Measurements from ENCODE around the gene GPSM1.

Gene GPSM1

GRCh38 chr9:136366826-136367225 is 39.5 kb downstream of the GPSM1 start:
- Histone ChIP-seq H2AFZ (ENCODE audit: low read depth) (no peak overlapping the region), H3K36me3 (ENCODE audit: insufficient read depth) (no peaks in the 10 kb centered on the region), H3K27me3 (ENCODE audit: insufficient read depth, low read depth) (no peaks in the 10 kb centered on the region), H3K4me3 (IDR thresholded peaks at IDR 0.05; ENCODE audit: insufficient read depth, low read depth, low read length) (no peak overlapping the region), H3K9ac (no peak overlapping the region), H3K4me1 (ENCODE audit: low read depth, poor library complexity, severe bottlenecking) (peaks cover 10% of the 10 kb centered on the region), H3K4me2 (no peak overlapping the region), H3K79me2 (ENCODE audit: insufficient read depth, low read depth) (no peaks in the 10 kb centered on the region), H3K27ac (no peak overlapping the region), H4K20me1 (ENCODE audit: insufficient read depth) (no peaks in the 10 kb centered on the region)
- TF ChIP-seq CTCF (conservative IDR thresholded peaks at IDR 0.05; ENCODE audit: low read depth, low read length) = no peak

- H3K4me1 ChIP-seq (ENCODE audit: low read depth, poor library complexity, severe bottlenecking) = peaks cover 8% of the 10 kb centered on the region
- no peaks in the 10 kb centered on the region for H4K20me1 ChIP-seq (ENCODE audit: insufficient read depth)
- no peaks in the 10 kb centered on the region for H3K79me2 ChIP-seq (ENCODE audit: insufficient read depth, low read depth)
- no peak overlapping the region for H3K4me2 ChIP-seq
- no peak for TF ChIP-seq CTCF (conservative IDR thresholded peaks at IDR 0.05; ENCODE audit: low read depth, low read length)
- no peaks in the 10 kb centered on the region for H3K27me3 ChIP-seq (ENCODE audit: insufficient read depth, low read depth)
- H3K4me3 ChIP-seq (IDR thresholded peaks at IDR 0.05; ENCODE audit: insufficient read depth, low read depth, low read length) = no peak overlapping the region
- H3K9ac ChIP-seq = no peak overlapping the region
- no peaks in the 10 kb centered on the region for H3K36me3 ChIP-seq (ENCODE audit: insufficient read depth)
- no peak overlapping the region for H3K27ac ChIP-seq
- no peak overlapping the region for H2AFZ ChIP-seq (ENCODE audit: low read depth)
Observed at GRCh38 chr9:136367296-136368145, 40.2 kb downstream of the GPSM1 start.

GRCh38 chr9:136368190-136368589 is 40.9 kb downstream of the GPSM1 start:
- H3K9ac ChIP-seq = no peak overlapping the region

GRCh38 chr9:136370037-136370436 is 42.7 kb downstream of the GPSM1 start:
- Histone ChIP-seq H3K79me2 (ENCODE audit: insufficient read depth, low read depth) (no peaks in the 10 kb centered on the region), H3K4me1 (ENCODE audit: low read depth, poor library complexity, severe bottlenecking) (no peaks in the 10 kb centered on the region), H3K36me3 (ENCODE audit: insufficient read depth) (no peaks in the 10 kb centered on the region), H2AFZ (ENCODE audit: low read depth) (no peak overlapping the region), H3K4me3 (IDR thresholded peaks at IDR 0.05; ENCODE audit: insufficient read depth, low read depth, low read length) (no peak overlapping the region), H3K27me3 (ENCODE audit: insufficient read depth, low read depth) (no peaks in the 10 kb centered on the region), H3K4me2 (no peak overlapping the region), H3K9ac (no peak overlapping the region), H4K20me1 (ENCODE audit: insufficient read depth) (no peaks in the 10 kb centered on the region), H3K27ac (no peak overlapping the region)
- TF ChIP-seq CTCF (conservative IDR thresholded peaks at IDR 0.05; ENCODE audit: low read depth, low read length) = no peak

More at GRCh38 chr9:136368190-136368589, 40.9 kb downstream of the GPSM1 start:
- no peak for TF ChIP-seq CTCF (conservative IDR thresholded peaks at IDR 0.05; ENCODE audit: low read depth, low read length)
- no peaks in the 10 kb centered on the region for H3K36me3 ChIP-seq (ENCODE audit: insufficient read depth)
- no peak overlapping the region for H3K4me3 ChIP-seq (IDR thresholded peaks at IDR 0.05; ENCODE audit: insufficient read depth, low read depth, low read length)
- no peak overlapping the region for H3K4me2 ChIP-seq
- H3K4me1 ChIP-seq (ENCODE audit: low read depth, poor library complexity, severe bottlenecking) = peaks cover 4% of the 10 kb centered on the region
- H3K27me3 ChIP-seq (ENCODE audit: insufficient read depth, low read depth) = no peaks in the 10 kb centered on the region
- H3K79me2 ChIP-seq (ENCODE audit: insufficient read depth, low read depth) = no peaks in the 10 kb centered on the region
- H3K27ac ChIP-seq = no peak overlapping the region
- H4K20me1 ChIP-seq (ENCODE audit: insufficient read depth) = no peaks in the 10 kb centered on the region
- H2AFZ ChIP-seq (ENCODE audit: low read depth) = no peak overlapping the region

Measured in KMS-11 (cell line).